CD14-positive monocyte (primary cell): ENCODE results near the gene PKD2L1. TPM values are rescaled to one million over a fixed set of nuclear protein-coding genes. Genes with fewer than 3 reads are reported as not detected.
A peak's percentile ranks its signal among the peaks of the same experiment; 100 is the strongest.

Experiments used
- DNase-seq, 3 donors: peaks; one replicate each; pipeline ENCODE4 v3.0.0-alpha.2; 2011 to 2022
- H2AFZ ChIP-seq: 2 replicates; pipeline ENCODE4 v1.6.0; 2012; ENCODE audit warnings: mild to moderate bottlenecking, low read depth, low read length, inconsistent platforms; ENCODE audit not compliant: insufficient read depth, poor library complexity, severe bottlenecking
- H3K27ac ChIP-seq, 2 donors: 1 replicate in 1 of 2; 2 replicates in 1 of 2; pipeline ENCODE4 v1.5.1; 2012 to 2013; ENCODE audit warnings: low read length in 2 of 2, control low read depth in 1 of 2, inconsistent platforms in 1 of 2, low read depth in 1 of 2, mild to moderate bottlenecking in 1 of 2
- H3K27me3 ChIP-seq, 2 donors: one replicate each; pipeline versions ENCODE4 v1.6.0 to v1.6.1; 2011 to 2013; ENCODE audit warnings: low read length in 2 of 2; ENCODE audit not compliant: control insufficient read depth in 2 of 2, insufficient read depth in 2 of 2
- H3K36me3 ChIP-seq, 2 donors: replicated peaks in 1 of 2; 1 replicate in 1 of 2; 2 replicates in 1 of 2; pipeline versions ENCODE4 v1.5.1 to v1.6.1; 2012 to 2013; ENCODE audit warnings: low read length in 2 of 2, control low read depth in 1 of 2, inconsistent platforms in 1 of 2, mild to moderate bottlenecking in 1 of 2; ENCODE audit not compliant: insufficient read depth in 2 of 2, control insufficient read depth in 1 of 2
- H3K4me1 ChIP-seq, 2 donors: 1 replicate in 1 of 2; 2 replicates in 1 of 2; pipeline versions ENCODE4 v1.5.1 to v1.6.1; 2012 to 2013; ENCODE audit warnings: low read length in 2 of 2, control low read depth in 1 of 2, inconsistent platforms in 1 of 2, mild to moderate bottlenecking in 1 of 2, moderate library complexity in 1 of 2; ENCODE audit not compliant: insufficient read depth in 2 of 2, control insufficient read depth in 1 of 2
- H3K4me2 ChIP-seq: replicated peaks from 2 replicates; pipeline ENCODE3; 2012; ENCODE audit warnings: low read length, moderate library complexity, mild to moderate bottlenecking; ENCODE audit not compliant: poor library complexity, severe bottlenecking; ENCODE audit errors: extremely low read depth
- H3K4me3 ChIP-seq, 3 experiments: fragments of 200-600 bp in 1 of 3; sonication (generic) in 1 of 3; replicated peaks in 1 of 3; 1 replicate in 2 of 3; 2 replicates in 1 of 3; pipeline ENCODE4 v1.5.1; 2011 to 2013; ENCODE audit warnings: low read length in 3 of 3, mild to moderate bottlenecking in 3 of 3, control low read depth in 2 of 3, low read depth in 2 of 3, inconsistent platforms in 1 of 3, moderate library complexity in 1 of 3
- H3K79me2 ChIP-seq: 2 replicates; pipeline ENCODE4 v1.6.0; 2012; ENCODE audit warnings: mild to moderate bottlenecking, control low read depth, inconsistent platforms, low read length, moderate library complexity; ENCODE audit not compliant: insufficient read depth
- H3K9ac ChIP-seq: 2 replicates; pipeline ENCODE4 v1.6.0; 2017; ENCODE audit warnings: low read length, mild to moderate bottlenecking; ENCODE audit not compliant: insufficient read depth, poor library complexity, severe bottlenecking
- H3K9me3 ChIP-seq, 2 donors: replicated peaks in 1 of 2; 1 replicate in 1 of 2; 2 replicates in 1 of 2; pipeline versions ENCODE4 v1.5.1 to v1.6.1; 2012 to 2013; ENCODE audit warnings: low read length in 2 of 2, control low read depth in 1 of 2; ENCODE audit not compliant: control insufficient read depth in 1 of 2, insufficient read depth in 1 of 2
- H4K20me1 ChIP-seq: 2 replicates; pipeline ENCODE4 v1.6.0; 2012; ENCODE audit warnings: mild to moderate bottlenecking, low read length, control low read depth, moderate library complexity; ENCODE audit not compliant: insufficient read depth
- H3K27ac Mint-ChIP-seq, 7 donors: one replicate each; pipeline ENCODE4 v1.8.0; 2020; ENCODE audit warnings: mild to moderate bottlenecking in 7 of 7, mixed read lengths in 7 of 7, moderate library complexity in 6 of 7, inconsistent platforms in 2 of 7
- H3K27me3 Mint-ChIP-seq, 3 donors: one replicate each; pipeline ENCODE4 v1.8.0; 2021 to 2022; ENCODE audit warnings: low read depth in 3 of 3, mild to moderate bottlenecking in 3 of 3, mixed read lengths in 3 of 3, moderate library complexity in 3 of 3, inconsistent platforms in 1 of 3
- H3K36me3 Mint-ChIP-seq, 2 donors: one replicate each; pipeline ENCODE4 v1.8.0; 2020; ENCODE audit warnings: mixed read lengths in 2 of 2, inconsistent platforms in 1 of 2, mild to moderate bottlenecking in 1 of 2
- H3K4me1 Mint-ChIP-seq: one replicate; pipeline ENCODE4 v1.8.0; 2020; ENCODE audit warnings: mild to moderate bottlenecking, mixed read lengths
- H3K4me3 Mint-ChIP-seq, 2 donors: one replicate each; pipeline ENCODE4 v1.8.0; 2020; ENCODE audit warnings: mild to moderate bottlenecking in 2 of 2, mixed read lengths in 2 of 2, moderate library complexity in 1 of 2
- H3K9me3 Mint-ChIP-seq, 7 donors: one replicate each; pipeline ENCODE4 v1.8.0; 2020 to 2022; ENCODE audit warnings: mixed read lengths in 7 of 7, mild to moderate bottlenecking in 6 of 7, moderate library complexity in 6 of 7, inconsistent platforms in 2 of 7
- CTCF ChIP-seq: fragments of 200-600 bp; IDR thresholded peaks from one replicate; pipeline ENCODE4 v1.8.0; 2022; ENCODE audit warnings: antibody characterized with exemption, mild to moderate bottlenecking
- WGBS: methylation state at CpG from one replicate; pipeline ENCODE4 v1.1.5; 2013; ENCODE audit warnings: missing lambda C conversion rate; ENCODE audit not compliant: insufficient coverage; 5-methylcytosine and 5-hydroxymethylcytosine counted together
- intact Hi-C, 2 donors: fragments of 100-400 bp; cut with micrococcal nuclease; formaldehyde crosslinking; loops; one replicate each; pipeline versions ENCODE4 v1.15.0 to v1.15.1; 2023
- polyA plus RNA-seq, 3 donors: library from polyadenylated mRNA; depleted of rRNA in 1 of 3; unstranded in 2 of 3; stranded (reverse) in 1 of 3; fragments of 300-500 nt in 2 of 3; fragments of >200 nt in 1 of 3; fragmentation: Illumina TruSeq in 2 of 3; gene quantifications; 1 replicate in 2 of 3; 2 replicates in 1 of 3; pipeline ENCODE4 v1.2.3, GENCODE V29; 2012 to 2021

PKD2L1 gene
- polyA plus RNA-seq, 3 donors = 0.15 to 1.5 TPM; not detected in 1

DNA sequence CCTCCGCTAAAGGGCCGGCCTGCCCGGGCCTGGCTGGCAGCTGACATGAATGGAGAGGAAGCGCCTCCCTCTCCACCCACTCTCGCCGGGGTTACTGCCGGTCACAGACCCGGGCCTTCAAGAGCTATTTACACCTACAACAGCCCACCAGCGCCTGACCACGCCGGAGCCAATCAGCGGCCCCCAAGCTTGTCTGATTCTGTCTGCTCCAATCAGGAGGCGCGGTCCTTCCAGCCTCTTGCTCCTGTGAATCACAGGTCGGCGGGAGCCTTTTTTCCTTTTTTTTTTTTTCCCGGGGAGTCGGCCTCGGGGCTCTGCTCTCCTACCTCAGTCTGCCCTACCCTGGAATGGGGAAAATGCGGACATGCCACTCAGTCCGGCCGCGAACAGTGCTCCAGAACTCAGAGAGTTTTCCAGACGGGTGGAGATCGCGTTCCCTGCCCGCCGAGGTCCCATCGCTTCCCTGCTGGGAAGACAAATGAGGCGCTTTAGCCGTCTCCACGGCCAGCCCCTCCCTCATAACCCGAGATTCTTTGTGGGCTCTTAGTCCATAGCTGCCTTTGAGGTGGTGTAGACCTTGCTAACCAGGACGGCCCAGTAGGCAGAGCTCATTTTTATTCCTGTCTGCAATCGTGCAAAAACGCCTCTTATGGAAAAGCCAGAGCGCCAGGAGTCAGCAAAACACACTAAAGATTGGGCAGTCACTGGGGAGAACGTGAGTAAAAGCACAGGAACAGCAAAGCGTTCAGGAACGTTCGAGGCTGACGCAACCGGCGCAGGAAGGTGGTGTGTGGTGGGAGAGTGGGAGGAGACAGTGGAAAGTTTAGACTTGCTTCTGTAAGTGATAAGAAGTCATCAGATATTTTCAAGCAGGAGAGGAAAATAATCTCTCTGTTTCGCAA, 43.5 kb upstream of the PKD2L1 start:
- H3K4me1 Mint-ChIP-seq = peaks cover 29% of the 10 kb centered on the region
- no peaks in the 10 kb centered on the region for H3K27me3 ChIP-seq
- H3K4me2 ChIP-seq = peak overlapping the region; percentile 97
- DNase-seq = peak; percentile 86 to 95 (median 92)
- intact Hi-C loops = loop anchor here (5.0 kb wide), 2 partner anchors 36 to 86 kb away; partner anchors contain the start of gene BLOC1S2 (in 1 of the 2)
- no peak overlapping the region for H3K27ac Mint-ChIP-seq
- no peak for TF ChIP-seq CTCF
- peaks cover 0 to 3% (median 2%) of the 10 kb centered on the region in 3 donors for H3K27me3 Mint-ChIP-seq
- H3K79me2 ChIP-seq = no peaks in the 10 kb centered on the region
- H3K9ac ChIP-seq = peak overlapping the region; percentile 60
- WGBS = under 1% methylated on average over 43 of the region's 45 CpGs
- no peaks in the 10 kb centered on the region for H3K36me3 ChIP-seq
- no peaks in the 10 kb centered on the region for H3K9me3 ChIP-seq
- H4K20me1 ChIP-seq = no peaks in the 10 kb centered on the region
- H3K27ac ChIP-seq = peak overlapping the region; percentile 60 to 77
- H3K9me3 Mint-ChIP-seq = peaks cover 0 to 1% (median 0%) of the 10 kb centered on the region in 7 donors
- H2AFZ ChIP-seq = peak overlapping the region; percentile 92
- peaks cover 0 to 5% of the 10 kb centered on the region in 2 donors for H3K36me3 Mint-ChIP-seq
- peak overlapping the region; percentile 48 to 84 (median 62) for H3K4me3 ChIP-seq
- H3K4me3 Mint-ChIP-seq = no peak overlapping the region
- peaks cover 46% of the 10 kb centered on the region in 2 donors for H3K4me1 ChIP-seq

DNA sequence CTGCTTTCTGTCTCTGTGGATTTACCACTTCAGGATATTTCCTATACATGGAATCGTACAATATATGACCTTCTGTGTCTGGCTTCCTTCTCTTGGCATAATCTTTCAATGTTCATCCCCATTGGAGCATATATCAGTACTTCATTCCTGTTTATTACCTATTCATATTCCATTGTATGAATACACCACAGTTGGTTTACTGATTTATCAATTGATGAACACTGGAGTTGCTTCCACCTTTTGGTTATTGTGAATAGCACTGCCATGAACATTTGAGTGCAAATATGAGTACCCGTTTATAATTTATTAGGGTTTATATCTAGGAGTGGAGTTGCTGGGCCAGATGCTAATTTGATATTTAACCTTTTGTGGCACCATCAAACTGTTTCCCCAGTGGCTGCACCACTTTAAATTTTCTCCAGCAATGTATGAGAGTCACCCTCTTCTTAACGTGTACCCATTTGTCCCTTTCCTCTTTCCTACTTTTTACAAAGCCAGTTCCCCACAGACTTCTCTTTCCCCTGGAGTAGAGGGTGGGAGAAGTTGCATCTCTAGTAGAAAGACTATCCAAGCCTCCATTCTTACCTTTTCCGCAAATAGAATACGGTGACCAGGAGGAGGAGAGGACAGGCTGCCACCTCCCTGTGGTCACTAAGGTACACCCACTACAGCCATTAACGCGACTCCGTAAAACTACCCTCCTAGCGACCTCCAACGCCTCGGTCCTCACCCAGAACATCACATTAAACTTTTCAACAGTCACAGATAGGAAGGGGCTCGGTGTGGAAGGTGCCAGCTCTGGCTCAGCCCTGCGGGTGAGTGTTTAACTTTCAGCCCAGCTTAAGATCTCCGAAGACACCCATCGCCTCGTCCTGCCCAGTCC, 42.6 kb upstream of the PKD2L1 start:
- Mint-ChIP-seq H3K4me1 (peaks cover 29% of the 10 kb centered on the region), H3K4me3 (peak overlapping the region in 1 of 2 donors; percentile 6), H3K27me3 (peaks cover 0 to 3% (median 2%) of the 10 kb centered on the region in 3 donors), H3K27ac (peak overlapping the region in 3 of 7 donors; percentile 70 to 86 (median 71)), H3K9me3 (peaks cover 0 to 1% (median 0%) of the 10 kb centered on the region in 7 donors), H3K36me3 (peaks cover 0 to 5% of the 10 kb centered on the region in 2 donors)
- Histone ChIP-seq H3K4me1 (peaks cover 46% of the 10 kb centered on the region in 2 donors), H3K4me3 (peak overlapping the region; percentile 48 to 84 (median 62)), H3K9ac (peak overlapping the region; percentile 60), H3K27me3 (no peaks in the 10 kb centered on the region), H3K79me2 (no peaks in the 10 kb centered on the region), H3K9me3 (no peaks in the 10 kb centered on the region), H4K20me1 (no peaks in the 10 kb centered on the region), H3K36me3 (no peaks in the 10 kb centered on the region), H3K4me2 (peak overlapping the region; percentile 97), H3K27ac (peak overlapping the region; percentile 60 to 77), H2AFZ (peak overlapping the region; percentile 92)
- DNase-seq = no peak
- WGBS = 5% methylated on average over 11 of the region's 16 CpGs
- TF ChIP-seq CTCF = no peak
- intact Hi-C loops = loop anchor here (5.0 kb wide), 2 partner anchors 35 to 85 kb away; partner anchors contain the start of gene BLOC1S2 (in 1 of the 2)
